Neural progenitor cell (in vitro differentiated cells): ENCODE data around the gene LZTS2. TPM values are rescaled to one million over a fixed set of nuclear protein-coding genes. Genes with fewer than 3 reads are reported as not detected.

Experiments
- DNase-seq: peaks from one replicate; pipeline ENCODE4 v3.0.0-alpha.2; 2016; ENCODE audit warnings: low spot score
- H2AFZ ChIP-seq: fragments of 200-600 bp; sonication (generic); replicated peaks from 2 replicates; pipeline ENCODE4 v1.6.1; 2016; ENCODE audit warnings: antibody characterized with exemption
- H3F3A ChIP-seq: fragments of 200-600 bp; sonication (generic); 2 replicates; pipeline ENCODE4 v1.6.1; 2016; ENCODE audit warnings: antibody characterized with exemption, low read depth
- H3K27ac ChIP-seq: fragments of 200-600 bp; sonication (generic); 2 replicates; pipeline ENCODE4 v1.5.1; 2016; ENCODE audit warnings: mild to moderate bottlenecking
- H3K27me3 ChIP-seq: fragments of 200-600 bp; sonication (generic); 2 replicates; pipeline ENCODE4 v1.6.1; 2016; ENCODE audit warnings: mild to moderate bottlenecking, moderate library complexity
- H3K36me3 ChIP-seq: fragments of 200-600 bp; sonication (generic); 2 replicates; pipeline ENCODE4 v1.5.1; 2016
- H3K4me1 ChIP-seq: fragments of 200-600 bp; sonication (generic); 2 replicates; pipeline ENCODE4 v1.6.1; 2016; ENCODE audit warnings: mixed run types
- H3K4me2 ChIP-seq: fragments of 200-600 bp; sonication (generic); 2 replicates; pipeline ENCODE4 v1.6.1; 2016
- H3K4me3 ChIP-seq: fragments of 200-600 bp; sonication (generic); 2 replicates; pipeline ENCODE4 v1.5.1; 2016
- H3K79me2 ChIP-seq: fragments of 200-600 bp; sonication (generic); 2 replicates; pipeline ENCODE4 v1.6.1; 2016; ENCODE audit warnings: low read depth
- H3K9ac ChIP-seq: fragments of 200-600 bp; sonication (generic); 2 replicates; pipeline ENCODE4 v1.6.1; 2016
- H3K9me3 ChIP-seq: fragments of 200-600 bp; sonication (generic); 2 replicates; pipeline ENCODE4 v1.5.1; 2016; ENCODE audit warnings: low read depth
- H4K20me1 ChIP-seq: fragments of 200-600 bp; sonication (generic); 2 replicates; pipeline ENCODE4 v1.6.1; 2016; ENCODE audit warnings: low read depth
- H3K27ac Mint-ChIP-seq: 3 replicates; pipeline ENCODE4 v1.8.0; 2021; ENCODE audit warnings: mixed read lengths
- H3K27me3 Mint-ChIP-seq: 2 replicates; pipeline ENCODE4 v1.8.0; 2022; ENCODE audit warnings: low read depth, mild to moderate bottlenecking, inconsistent platforms, moderate library complexity, mixed read lengths; ENCODE audit not compliant: insufficient read depth
- H3K36me3 Mint-ChIP-seq: 3 replicates; pipeline ENCODE4 v1.8.0; 2021; ENCODE audit warnings: mixed read lengths
- H3K4me1 Mint-ChIP-seq: 3 replicates; pipeline ENCODE4 v1.8.0; 2021; ENCODE audit warnings: mixed read lengths
- H3K4me3 Mint-ChIP-seq: 3 replicates; pipeline ENCODE4 v1.8.0; 2021; ENCODE audit warnings: mild to moderate bottlenecking, moderate library complexity, mixed read lengths
- H3K9me3 Mint-ChIP-seq: 3 replicates; pipeline ENCODE4 v1.8.0; 2020; ENCODE audit warnings: mixed read lengths
- CTCF ChIP-seq: fragments of 200-600 bp; sonication (generic); IDR thresholded peaks from 2 replicates; pipeline ENCODE4 v1.5.1; 2017; ENCODE audit warnings: antibody characterized with exemption, mild to moderate bottlenecking
- EZH2 ChIP-seq: fragments of 200-600 bp; sonication (generic); IDR thresholded peaks from 2 replicates; pipeline ENCODE4 v1.6.1; 2017; ENCODE audit warnings: antibody characterized with exemption, mild to moderate bottlenecking, moderate library complexity
- EZH2phosphoT487 ChIP-seq: fragments of 200-600 bp; sonication (generic); IDR thresholded peaks from 2 replicates; pipeline ENCODE4 v1.6.1; 2017; ENCODE audit warnings: antibody characterized with exemption
- total RNA-seq: library from RNA; depleted of rRNA; stranded (reverse); fragments of >200 nt; gene quantifications from 2 replicates; pipeline ENCODE4 v1.2.3, GENCODE V29; 2015; ENCODE audit warnings: low replicate concordance

LZTS2 gene
- total RNA-seq, 1 donor from 2014 or later, result 34.7 TPM

- H3K9me3 ChIP-seq, result no peaks in the 10 kb centered on the region
- DNase-seq, result peak; percentile 64
- TF ChIP-seq CTCF (peak; percentile 44), EZH2 (no peak)
- peaks cover 27% of the 10 kb centered on the region for H3K27me3 Mint-ChIP-seq
- H3K4me3 ChIP-seq, result no peak overlapping the region
- peak overlapping the region; percentile 81 for H3K4me2 ChIP-seq
- H3K27ac ChIP-seq, result no peak overlapping the region
- H2AFZ ChIP-seq, result no peak overlapping the region
- peaks cover 61% of the 10 kb centered on the region for H3K27me3 ChIP-seq
- no peak overlapping the region for H3K4me3 Mint-ChIP-seq
- H3K79me2 ChIP-seq, result no peaks in the 10 kb centered on the region
- peaks cover 47% of the 10 kb centered on the region for H3K4me1 ChIP-seq
- no peak overlapping the region for H3K27ac Mint-ChIP-seq
- H3K36me3 Mint-ChIP-seq, result no peaks in the 10 kb centered on the region
- peaks cover 13% of the 10 kb centered on the region for H3F3A ChIP-seq
- no peaks in the 10 kb centered on the region for H3K9me3 Mint-ChIP-seq
- H3K9ac ChIP-seq, result no peak overlapping the region
- no peaks in the 10 kb centered on the region for H3K36me3 ChIP-seq
- peaks cover 22% of the 10 kb centered on the region for H4K20me1 ChIP-seq
- peaks cover 53% of the 10 kb centered on the region for H3K4me1 Mint-ChIP-seq
Observed at GRCh38 chr10:101029520-101030295, 30.1 kb downstream of the LZTS2 start.

- Histone ChIP-seq H4K20me1 (peaks cover 22% of the 10 kb centered on the region), H3K9ac (no peak overlapping the region), H2AFZ (no peak overlapping the region), H3K27ac (no peak overlapping the region), H3K9me3 (no peaks in the 10 kb centered on the region), H3K27me3 (peaks cover 70% of the 10 kb centered on the region), H3K36me3 (no peaks in the 10 kb centered on the region), H3K79me2 (no peaks in the 10 kb centered on the region), H3F3A (peaks cover 13% of the 10 kb centered on the region), H3K4me2 (peak overlapping the region; percentile 81), H3K4me3 (peak overlapping the region; percentile 40), H3K4me1 (peaks cover 47% of the 10 kb centered on the region)
- Mint-ChIP-seq H3K27me3 (peaks cover 22% of the 10 kb centered on the region), H3K4me3 (peak overlapping the region; percentile 86), H3K4me1 (peaks cover 51% of the 10 kb centered on the region), H3K36me3 (no peaks in the 10 kb centered on the region), H3K9me3 (no peaks in the 10 kb centered on the region), H3K27ac (no peak overlapping the region)
- peak; percentile 60 for DNase-seq
- no peak for TF ChIP-seq CTCF
- no peak for TF ChIP-seq EZH2phosphoT487
- TF ChIP-seq EZH2, result no peak
Observed at GRCh38 chr10:101030496-101031127, 31.0 kb downstream of the LZTS2 start.

- Histone ChIP-seq H3F3A (peaks cover 13% of the 10 kb centered on the region), H2AFZ (no peak within 1 kb of the TSS), H3K4me1 (peaks cover 47% of the 10 kb centered on the region), H3K36me3 (no peaks in the 10 kb centered on the region), H3K9me3 (no peaks in the 10 kb centered on the region), H3K4me3 (peak within 1 kb of the TSS; percentile 40), H3K4me2 (peak within 1 kb of the TSS; percentile 81), H4K20me1 (peaks cover 22% of the 10 kb centered on the region), H3K9ac (no peak within 1 kb of the TSS), H3K27me3 (peaks cover 77% of the 10 kb centered on the region), H3K27ac (no peak within 1 kb of the TSS), H3K79me2 (no peaks in the 10 kb centered on the region)
- H3K36me3 Mint-ChIP-seq, result no peaks in the 10 kb centered on the region
- H3K4me1 Mint-ChIP-seq, result peaks cover 51% of the 10 kb centered on the region
- no peak for TF ChIP-seq CTCF
- TF ChIP-seq EZH2phosphoT487, result peak; percentile 49
- peak within 1 kb of the TSS; percentile 86 for H3K4me3 Mint-ChIP-seq
- peak within 1 kb of the TSS; percentile 62 for H3K27ac Mint-ChIP-seq
- H3K9me3 Mint-ChIP-seq, result no peaks in the 10 kb centered on the region
- H3K27me3 Mint-ChIP-seq, result peaks cover 18% of the 10 kb centered on the region
- DNase-seq, result peak; percentile 93
Observed at GRCh38 chr10:101031128-101031795, 31.7 kb downstream of the LZTS2 start, which contains the start of the genes PDZD7 and SFXN3. PDZD7 (minus strand) TSS chr10:101031129; CDS start chr10:101030219, 910 bp downstream. SFXN3 (plus strand) TSS chr10:101031234; CDS start chr10:101034695, 3,461 bp downstream.
